ENCODE data around the gene KRT4. TPM values are rescaled to one million over a fixed set of nuclear protein-coding genes. Genes with fewer than 3 reads are reported as not detected.

KRT4 gene
- total RNA-seq, result under 1 TPM; 0.11 to 0.16 TPM

GRCh38 chr12:52813885-52814709 lies at the start of gene KRT4:
Gene KRT4 (minus strand): TSS chr12:52814116. CDS start chr12:52814058, 58 bp downstream.
- no peak within 1 kb of the TSS for H3K4me3 Mint-ChIP-seq
- no peak within 1 kb of the TSS for H3K27ac Mint-ChIP-seq
- H3K36me3 Mint-ChIP-seq (ENCODE audit: low read depth), result no peaks in the 10 kb centered on the region
- no peaks in the 10 kb centered on the region for H3K27me3 Mint-ChIP-seq
- peaks cover 10% of the 10 kb centered on the region for H3K4me1 Mint-ChIP-seq (ENCODE audit: low read depth)
- intact Hi-C loops (cut with micrococcal nuclease), result no loop called here
- no peak for DNase-seq
- ChIA-PET CTCF (interaction anchor here (1.8 kb wide), 1 partner anchor 71 kb away, joined by 4 read pairs; no protein-coding TSS in a partner anchor), POLR2A (no interaction called here)
- TF ChIP-seq CTCF (IDR thresholded peaks at IDR 0.05), result no peak
- H3K9me3 Mint-ChIP-seq, result no peaks in the 10 kb centered on the region
- ATAC-seq, result no peak

- no peak for DNase-seq
- ChIA-PET CTCF (no interaction called here), POLR2A (no interaction called here)
- no peaks in the 10 kb centered on the region for H3K27me3 Mint-ChIP-seq
- no peak for ATAC-seq
- H3K4me3 Mint-ChIP-seq, result no peak overlapping the region
- no peak for TF ChIP-seq CTCF (IDR thresholded peaks at IDR 0.05)
- H3K4me1 Mint-ChIP-seq (ENCODE audit: low read depth), result peaks cover 2% of the 10 kb centered on the region
- H3K27ac Mint-ChIP-seq, result no peak overlapping the region
- no peaks in the 10 kb centered on the region for H3K36me3 Mint-ChIP-seq (ENCODE audit: low read depth)
- intact Hi-C loops (cut with micrococcal nuclease), result loop anchor here (10.0 kb wide), 1 partner anchor 147 kb away; no protein-coding TSS in a partner anchor
- H3K9me3 Mint-ChIP-seq, result no peaks in the 10 kb centered on the region
Measured at GRCh38 chr12:52862023-52862422, 48.1 kb upstream of the KRT4 start.

GRCh38 chr12:52861511-52861910 lies 47.6 kb upstream of the KRT4 start:
- H3K27ac Mint-ChIP-seq, result no peak overlapping the region
- no peak for TF ChIP-seq CTCF (IDR thresholded peaks at IDR 0.05)
- H3K4me3 Mint-ChIP-seq, result no peak overlapping the region
- ChIA-PET POLR2A (no interaction called here), CTCF (interaction anchor here (1.9 kb wide), 1 partner anchor 12 kb away, joined by 8 read pairs; no protein-coding TSS in a partner anchor)
- intact Hi-C loops (cut with micrococcal nuclease), result loop anchor here (10.0 kb wide), 1 partner anchor 147 kb away; no protein-coding TSS in a partner anchor
- H3K36me3 Mint-ChIP-seq (ENCODE audit: low read depth), result no peaks in the 10 kb centered on the region
- no peaks in the 10 kb centered on the region for H3K27me3 Mint-ChIP-seq
- ATAC-seq, result no peak
- no peaks in the 10 kb centered on the region for H3K9me3 Mint-ChIP-seq
- DNase-seq, result no peak
- no peaks in the 10 kb centered on the region for H3K4me1 Mint-ChIP-seq (ENCODE audit: low read depth)

- no peaks in the 10 kb centered on the region for H3K36me3 Mint-ChIP-seq (ENCODE audit: low read depth)
- no peaks in the 10 kb centered on the region for H3K27me3 Mint-ChIP-seq
- no peak for ATAC-seq
- ChIA-PET CTCF (interaction anchor here (0.9 to 1.9 kb wide), 2 partner anchors 14 to 18 kb away, joined by 3 to 8 read pairs; no protein-coding TSS in a partner anchor), POLR2A (interaction anchor here (0.9 kb wide), 1 partner anchor 284 kb away, joined by 3 read pairs; no protein-coding TSS in a partner anchor)
- H3K4me3 Mint-ChIP-seq, result no peak overlapping the region
- intact Hi-C loops (cut with micrococcal nuclease), result loop anchor here (10.0 kb wide), 1 partner anchor 145 kb away; no protein-coding TSS in a partner anchor
- no peak for TF ChIP-seq CTCF (IDR thresholded peaks at IDR 0.05)
- no peak overlapping the region for H3K27ac Mint-ChIP-seq
- H3K4me1 Mint-ChIP-seq (ENCODE audit: low read depth), result no peaks in the 10 kb centered on the region
- no peak for DNase-seq
- H3K9me3 Mint-ChIP-seq, result no peaks in the 10 kb centered on the region
Measured at GRCh38 chr12:52860102-52860823, 46.3 kb upstream of the KRT4 start.
